GM18858 (cell line): ENCODE measurements around the gene RPL5.
"Not testable (repeated sequence)": the region's sequence is repeated elsewhere in the genome, so short reads cannot be mapped to it uniquely, and the experiment has no call there.

Source experiments
- ATAC-seq: cut with Tn5 transposase; IDR thresholded peaks from one replicate; pipeline ENCODE4 v1.9.1; 2021; ENCODE audit not compliant: unreplicated experiment

The RPL5 gene

GRCh38 chr1:92831762-92832536 lies at the start of gene RPL5:
TSS of gene RPL5 (plus strand) at chr1:92832040. CDS start at chr1:92832115, 75 bp downstream.
- ATAC-seq = peak; percentile 87

GRCh38 chr1:92783550-92783949 lies 48.3 kb upstream of the RPL5 start:
- ATAC-seq = not testable (repeated sequence)

- no peak for ATAC-seq
These were observed 47.7 kb upstream of the RPL5 start for GRCh38 chr1:92784021-92784638.

- ATAC-seq = peak; percentile 91
These were observed 47.0 kb upstream of the RPL5 start, which contains the start of gene EVI5 for GRCh38 chr1:92784639-92785500. TSS of gene EVI5 (minus strand) at chr1:92785108. CDS start at chr1:92736546, 48,562 bp downstream.

GRCh38 chr1:92786111-92786901 lies 45.5 kb upstream of the RPL5 start:
- ATAC-seq = no peak

- no peak for ATAC-seq
These were observed 41.8 kb upstream of the RPL5 start for GRCh38 chr1:92790081-92790480.

- no peak for ATAC-seq
These were observed 41.0 kb upstream of the RPL5 start for GRCh38 chr1:92790867-92791266.

- no peak for ATAC-seq
These were observed 40.3 kb upstream of the RPL5 start for GRCh38 chr1:92791487-92792066.

GRCh38 chr1:92792340-92792782 lies 39.5 kb upstream of the RPL5 start:
- ATAC-seq = no peak

- ATAC-seq = no peak
These were observed 36.7 kb upstream of the RPL5 start for GRCh38 chr1:92795166-92795565.

- no peak for ATAC-seq
These were observed 34.5 kb upstream of the RPL5 start for GRCh38 chr1:92797297-92797696.

- no peak for ATAC-seq
These were observed 33.9 kb upstream of the RPL5 start for GRCh38 chr1:92797961-92798360.

GRCh38 chr1:92803140-92803887 lies 28.5 kb upstream of the RPL5 start:
- no peak for ATAC-seq

- peak; percentile 55 for ATAC-seq
These were observed 27.1 kb upstream of the RPL5 start for GRCh38 chr1:92804721-92805201.

- no peak for ATAC-seq
These were observed 26.6 kb upstream of the RPL5 start for GRCh38 chr1:92805216-92805615.

GRCh38 chr1:92808381-92808780 lies 23.5 kb upstream of the RPL5 start:
- no peak for ATAC-seq

GRCh38 chr1:92816732-92817131 lies 15.1 kb upstream of the RPL5 start:
- no peak for ATAC-seq

GRCh38 chr1:92817137-92817697 lies 14.6 kb upstream of the RPL5 start:
- ATAC-seq = no peak
